Heart right ventricle (tissue), 16 donors: Measurements from ENCODE around the gene KRTAP4-5. TPM values are rescaled to one million over a fixed set of nuclear protein-coding genes. Genes with fewer than 3 reads are reported as not detected.
"Not testable (repeated sequence)": the region's sequence is repeated elsewhere in the genome, so short reads cannot be mapped to it uniquely, and the experiment has no call there.

Experiments
- ATAC-seq, 8 donors: fragments of 200-7000 bp; cut with Tn5 transposase; one replicate each; pipeline ENCODE4 v1.9.1; 2020; ENCODE audit warnings: mild to moderate bottlenecking in 8 of 8, moderate library complexity in 8 of 8, moderate number of reproducible peaks in 1 of 8
- DNase-seq, 2 donors: peaks; one replicate each; pipeline ENCODE4 v3.0.0-alpha.2; 2020
- H3K27ac ChIP-seq, 10 donors: fragments of 200-600 bp; sonication (generic) in 2 of 10; one replicate each; pipeline versions ENCODE4 v1.5.0 to v1.8.0; 2020 to 2022; ENCODE audit warnings: mild to moderate bottlenecking in 3 of 10
- H3K27me3 ChIP-seq, 7 donors: fragments of 200-600 bp; one replicate each; pipeline ENCODE4 v1.8.0; 2021 to 2022; ENCODE audit warnings: mild to moderate bottlenecking in 2 of 7
- H3K36me3 ChIP-seq, 9 donors: fragments of 200-600 bp; sonication (generic) in 1 of 9; one replicate each; pipeline versions ENCODE4 v1.5.0 to v1.8.0; 2020 to 2022; ENCODE audit warnings: mild to moderate bottlenecking in 2 of 9
- H3K4me1 ChIP-seq, 9 donors: fragments of 200-600 bp; sonication (generic) in 1 of 9; one replicate each; pipeline versions ENCODE4 v1.5.0 to v1.8.0; 2020 to 2022; ENCODE audit warnings: mild to moderate bottlenecking in 4 of 9
- H3K4me3 ChIP-seq, 10 donors: fragments of 200-600 bp; sonication (generic) in 2 of 10; one replicate each; pipeline versions ENCODE4 v1.5.0 to v1.8.0; 2020 to 2022; ENCODE audit warnings: mild to moderate bottlenecking in 7 of 10, moderate library complexity in 2 of 10
- H3K9me3 ChIP-seq, 11 donors: fragments of 200-600 bp in 10 of 11; sonication (generic) in 2 of 11; one replicate each; pipeline versions ENCODE4 v1.5.0 to v1.8.0; 2013 to 2022; ENCODE audit warnings: mild to moderate bottlenecking in 2 of 11, control low read depth in 1 of 11, moderate library complexity in 1 of 11
- WGBS, 2 donors: extraction: QIAGEN DNeasy Blood & Tissue Kit; methylation state at CpG; one replicate each; pipeline ENCODE4 v1.1.7; 2013; ENCODE audit warnings: inconsistent platforms in 1 of 2; 5-methylcytosine and 5-hydroxymethylcytosine counted together
- intact Hi-C, 10 donors: fragments of 100-400 bp; cut with DNase I; formaldehyde crosslinking; loops; one replicate each; pipeline versions ENCODE4 v1.11.1 to v1.14.2; 2022
- polyA plus RNA-seq, 2 donors: library from polyadenylated mRNA; stranded (reverse); fragments of 200-250 nt; gene quantifications; one replicate each; pipeline ENCODE4 v1.2.3, GENCODE V29; 2013
- total RNA-seq, 10 donors: library from RNA; stranded (reverse); fragmentation: NEBNext Ultra II Directional in 3 of 10; extraction: Animal tissue kit (Norgen Biotek cat#: 25700) in 3 of 10; gene quantifications; one replicate each; pipeline versions ENCODE4 v1.2.1 to v1.2.4, GENCODE V29; 2021 to 2023
- TF ChIP-seq, protein P1 (sequence below), 9 donors: fragments of 200-600 bp; sonication (generic) in 2 of 9; IDR thresholded peaks; one replicate each; pipeline versions ENCODE4 v1.5.0 to v1.8.0; 2021 to 2022; ENCODE audit warnings: antibody characterized with exemption in 9 of 9, mild to moderate bottlenecking in 5 of 9, moderate library complexity in 1 of 9
- donor health status: Arrhythmogenic right ventricular cardiomyopathy.
- donor health status: ischemic (EF 13 %, LVEDD 7.1; RV severe dilation, severe dysfunction).
- donor health status: healthy with polysubstance abuse.
- donor health status: DM: no; HTN: yes; CAD: no.
- donor health status: DM: no; HTN: no; CAD: no.
- donor health status: ischemic (EF 25% LVEDD 6.9; RV normal size, moderate dysfunction).
- donor health status: ischemic (EF 25% LVEDD 5.7; RV mildly dilated, moderate dysfunction).
- donor health status: healthy.
- donor health status: DM: yes; HTN: yes; CAD: no.
- donor health status: Ischemic cardiomyopathy.
- donor health status: ischemic (EF 35%, LVEDD 5.7; RV mildly dilated, moderate dysfunction).
- donor health status: nonischemic (EF 11% LVEDD 7.7; RV severe dilation, severe dysfunction).
- donor health status: DM: yes; HTN: yes; CAD: no.
- donor health status: PGD.
- donor health status: ischemic (EF 29% LVEDD 5.4; RV normal size, mild dysfunction).
- donor health status: nonischemic (EF 23%, LVEDD 6.1; RV moderate dilation, normal function).

The KRTAP4-5 gene
- total and polyA plus RNA-seq, 12 donors: not detected

DNA sequence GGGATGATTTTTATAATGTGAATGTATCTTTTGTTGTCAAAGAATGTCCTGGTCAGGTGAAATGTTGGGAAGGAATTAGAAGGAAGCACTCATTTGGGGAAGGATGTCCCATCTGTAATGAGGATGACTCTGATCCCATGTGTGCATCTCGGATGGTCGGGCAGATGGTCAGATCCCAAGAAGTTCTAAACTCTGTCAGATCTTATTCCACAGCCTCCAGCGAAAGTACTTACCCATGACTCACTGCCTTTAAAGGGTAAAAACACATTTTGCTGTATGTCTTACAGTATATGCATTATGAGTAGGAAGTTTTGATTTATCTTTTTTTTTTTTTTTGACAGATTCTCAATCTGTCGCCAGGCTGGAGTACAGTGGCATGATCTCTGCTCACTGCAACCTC, 30.9 kb downstream of the KRTAP4-5 start:
- no peak for DNase-seq
- WGBS, 2 donors: 84 to 87% methylated on average over 4 of the region's 4 CpGs

DNA sequence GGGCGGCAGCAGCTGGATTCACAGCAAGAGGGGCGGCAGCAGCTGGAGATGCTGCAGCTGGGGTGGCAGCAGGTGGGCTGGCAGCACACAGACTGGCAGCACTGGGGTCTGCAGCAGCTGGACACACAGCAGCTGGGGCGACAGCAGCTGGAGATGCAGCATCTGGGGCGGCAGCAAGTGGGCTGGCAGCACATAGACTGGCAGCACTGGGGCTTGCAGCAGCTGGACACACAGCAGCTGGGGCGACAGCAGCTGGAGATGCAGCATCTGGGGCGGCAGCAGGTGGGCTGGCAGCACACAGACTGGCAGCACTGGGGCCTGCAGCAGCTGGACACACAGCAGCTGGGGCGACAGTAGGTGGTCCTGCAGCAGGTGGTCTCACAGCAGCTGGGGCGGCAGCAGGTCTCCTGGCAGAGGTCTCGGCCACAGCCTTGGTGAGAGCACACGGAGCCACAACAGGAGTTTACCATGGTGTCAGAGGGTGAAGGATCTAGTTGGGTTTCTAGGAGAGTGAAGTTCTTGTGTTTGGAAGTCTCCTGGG, 31.7 kb downstream of the KRTAP4-5 start, which contains the start of gene KRTAP4-11:
KRTAP4-11 (minus strand) TSS at position 528 of the 541 bp plus-strand sequence; CDS start at position 470, 58 bp downstream.
- not testable (repeated sequence) for H3K4me1 ChIP-seq, H3K27ac ChIP-seq, H3K9me3 ChIP-seq, H3K4me3 ChIP-seq, H3K36me3 ChIP-seq, ATAC-seq, DNase-seq
- WGBS, 2 donors: 72 to 77% methylated on average over 10 of the region's 10 CpGs
- intact Hi-C loops: loop anchor here in 1 of 10 donors (5.0 kb wide), 1 partner anchor 51 kb away; the partner anchor contains the start of gene KRTAP2-4
- peaks cover 0 to 32% (median 8%) of the 10 kb centered on the region in 7 donors for H3K27me3 ChIP-seq

More for the DNA sequence above, 30.9 kb downstream of the KRTAP4-5 start:
- H3K9me3 ChIP-seq: no peaks in the 10 kb centered on the region
- no peak for ATAC-seq
- TF ChIP-seq, protein P1, sequence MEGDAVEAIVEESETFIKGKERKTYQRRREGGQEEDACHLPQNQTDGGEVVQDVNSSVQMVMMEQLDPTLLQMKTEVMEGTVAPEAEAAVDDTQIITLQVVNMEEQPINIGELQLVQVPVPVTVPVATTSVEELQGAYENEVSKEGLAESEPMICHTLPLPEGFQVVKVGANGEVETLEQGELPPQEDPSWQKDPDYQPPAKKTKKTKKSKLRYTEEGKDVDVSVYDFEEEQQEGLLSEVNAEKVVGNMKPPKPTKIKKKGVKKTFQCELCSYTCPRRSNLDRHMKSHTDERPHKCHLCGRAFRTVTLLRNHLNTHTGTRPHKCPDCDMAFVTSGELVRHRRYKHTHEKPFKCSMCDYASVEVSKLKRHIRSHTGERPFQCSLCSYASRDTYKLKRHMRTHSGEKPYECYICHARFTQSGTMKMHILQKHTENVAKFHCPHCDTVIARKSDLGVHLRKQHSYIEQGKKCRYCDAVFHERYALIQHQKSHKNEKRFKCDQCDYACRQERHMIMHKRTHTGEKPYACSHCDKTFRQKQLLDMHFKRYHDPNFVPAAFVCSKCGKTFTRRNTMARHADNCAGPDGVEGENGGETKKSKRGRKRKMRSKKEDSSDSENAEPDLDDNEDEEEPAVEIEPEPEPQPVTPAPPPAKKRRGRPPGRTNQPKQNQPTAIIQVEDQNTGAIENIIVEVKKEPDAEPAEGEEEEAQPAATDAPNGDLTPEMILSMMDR (IDR thresholded peaks at IDR 0.05): no peak
- H3K4me3 ChIP-seq: no peak overlapping the region
- no peak overlapping the region for H3K27ac ChIP-seq
- H3K36me3 ChIP-seq: no peaks in the 10 kb centered on the region
- intact Hi-C loops: loop anchor here in 1 of 10 donors (5.0 kb wide), 1 partner anchor 51 kb away; the partner anchor contains the start of gene KRTAP2-4
- H3K27me3 ChIP-seq: peaks cover 0 to 32% (median 8%) of the 10 kb centered on the region in 7 donors
- no peaks in the 10 kb centered on the region for H3K4me1 ChIP-seq

DNA sequence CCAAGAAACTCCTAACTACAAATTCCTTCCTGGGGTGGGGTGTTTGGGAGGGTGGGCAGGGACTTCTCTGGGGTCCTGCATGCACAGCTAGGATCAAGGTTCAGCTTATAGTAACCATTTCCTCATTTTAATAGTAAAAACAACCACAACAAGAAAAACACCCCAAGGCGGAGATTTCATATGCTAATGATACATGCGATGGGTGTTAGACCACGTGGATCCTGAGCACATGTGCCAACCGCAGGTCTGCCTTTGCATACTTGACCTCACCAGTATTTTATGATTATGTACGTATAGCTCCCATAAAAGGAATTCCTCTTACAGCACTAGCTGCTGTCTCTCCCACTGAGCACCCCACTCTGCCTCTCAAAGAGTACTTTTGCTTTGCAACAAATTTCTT, 33.3 kb downstream of the KRTAP4-5 start:
- intact Hi-C loops: loop anchor here in 1 of 10 donors (5.0 kb wide), 1 partner anchor 49 kb away; the partner anchor contains the start of gene KRTAP2-4
- peaks cover 0 to 23% (median 6%) of the 10 kb centered on the region in 7 donors for H3K27me3 ChIP-seq
- 60 to 68% methylated on average over 5 of the region's 5 CpGs for WGBS, 2 donors
- no peak overlapping the region for H3K4me3 ChIP-seq
- peaks cover 0 to 11% (median 0%) of the 10 kb centered on the region in 11 donors for H3K9me3 ChIP-seq
- H3K4me1 ChIP-seq: no peaks in the 10 kb centered on the region
- no peak for DNase-seq
- TF ChIP-seq, protein P1 (IDR thresholded peaks at IDR 0.05): no peak
- ATAC-seq: no peak
- no peak overlapping the region for H3K27ac ChIP-seq
- H3K36me3 ChIP-seq: no peaks in the 10 kb centered on the region

DNA sequence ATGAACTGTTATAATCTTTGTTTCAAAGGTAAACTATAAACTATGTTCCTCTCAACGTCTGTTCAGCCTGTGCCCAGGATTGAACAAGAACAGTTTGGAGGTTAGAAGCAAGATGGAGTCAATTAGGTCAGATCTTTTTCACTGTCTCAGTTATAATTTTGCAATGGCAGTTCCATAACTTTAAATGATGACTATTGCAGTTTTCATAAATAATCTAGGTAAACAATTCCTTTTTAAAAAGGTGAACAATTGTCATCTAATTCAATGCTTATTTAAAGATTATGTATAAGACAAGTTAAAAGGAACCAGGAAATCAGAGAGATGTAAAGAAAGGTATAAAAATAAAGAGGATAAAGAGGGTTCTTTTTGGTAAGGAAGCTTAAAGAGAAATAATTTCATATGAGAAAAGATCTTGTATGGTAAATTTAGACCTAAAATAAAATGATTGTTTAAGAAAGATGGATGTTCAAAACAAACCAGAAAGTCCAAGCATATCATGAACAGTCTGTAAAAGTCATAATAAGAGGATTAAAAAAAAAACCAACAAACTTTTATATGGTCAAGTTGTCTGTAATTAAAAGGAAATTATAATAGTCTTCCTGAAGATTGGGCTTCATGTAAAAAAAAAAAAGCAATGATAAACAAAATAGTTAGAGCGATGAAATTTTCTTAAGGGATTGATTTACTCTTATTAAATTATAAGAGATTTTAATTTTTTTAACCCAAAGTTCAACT, 38.3 kb downstream of the KRTAP4-5 start:
- Histone ChIP-seq H3K4me1 (no peaks in the 10 kb centered on the region), H3K36me3 (no peaks in the 10 kb centered on the region), H3K9me3 (peaks cover 0 to 11% (median 0%) of the 10 kb centered on the region in 11 donors), H3K4me3 (no peak overlapping the region), H3K27me3 (peaks cover 0 to 32% (median 0%) of the 10 kb centered on the region in 7 donors), H3K27ac (no peak overlapping the region)
- TF ChIP-seq, protein P1 (IDR thresholded peaks at IDR 0.05): no peak
- ATAC-seq: no peak
- DNase-seq: no peak
- intact Hi-C loops: no loop called here
- 68 to 69% methylated on average over 2 of the region's 2 CpGs for WGBS, 2 donors

DNA sequence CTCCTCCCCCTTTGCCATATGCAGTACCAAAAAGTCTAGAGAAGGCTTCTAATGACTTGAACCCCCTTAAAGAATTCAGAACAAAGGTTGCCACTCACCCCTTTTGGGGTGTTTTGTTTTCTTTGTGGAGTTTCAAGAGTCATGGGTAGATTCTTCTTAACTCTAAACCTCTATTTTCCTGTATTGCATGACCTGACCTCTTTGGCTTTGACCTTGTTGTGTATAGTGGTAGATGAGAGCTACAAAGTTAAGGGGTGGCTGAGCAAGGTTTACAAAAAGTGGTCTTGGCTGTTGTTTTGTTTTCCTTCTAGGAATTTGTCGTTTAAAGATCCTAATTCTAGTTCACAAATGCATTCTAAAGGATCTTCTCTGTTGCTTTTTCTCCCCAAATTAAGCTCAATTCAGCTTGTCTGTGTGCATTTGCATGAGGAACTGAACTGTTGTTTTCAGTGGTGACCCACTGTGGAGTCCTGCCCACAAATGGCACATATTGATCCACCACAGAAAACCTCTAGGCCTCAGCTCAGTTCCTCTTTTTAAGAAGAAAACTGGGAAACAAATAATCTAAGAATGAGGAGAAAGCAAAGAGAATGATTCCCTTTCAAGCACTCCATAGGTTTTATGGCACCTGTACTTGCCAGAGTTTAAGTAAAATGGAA, 40.8 kb downstream of the KRTAP4-5 start:
- Histone ChIP-seq H3K27me3 (peaks cover 0 to 29% (median 0%) of the 10 kb centered on the region in 7 donors), H3K9me3 (peaks cover 0 to 11% (median 0%) of the 10 kb centered on the region in 11 donors)
- 30 to 31% methylated on average over 1 of the region's 1 CpG for WGBS, 2 donors
- H3K27ac ChIP-seq, H3K4me3 ChIP-seq, intact Hi-C loops, H3K4me1 ChIP-seq, H3K36me3 ChIP-seq, DNase-seq, ATAC-seq: not testable (repeated sequence)
